Nephron progenitor cell (in vitro differentiated cells): ENCODE data around the gene RIPK3.
"Not testable (repeated sequence)": the region's sequence is repeated elsewhere in the genome, so short reads cannot be mapped to it uniquely, and the experiment has no call there.

ENCODE experiments used
- DNase-seq: peaks from one replicate; pipeline ENCODE4 v3.0.0; 2021
- H3K27ac Mint-ChIP-seq: 2 replicates; pipeline ENCODE4 v1.8.0; 2021; ENCODE audit warnings: mild to moderate bottlenecking, moderate library complexity, mixed read lengths
- H3K27me3 Mint-ChIP-seq: 2 replicates; pipeline ENCODE4 v1.8.0; 2021; ENCODE audit warnings: mild to moderate bottlenecking, low read depth, mixed read lengths; ENCODE audit not compliant: poor library complexity
- H3K36me3 Mint-ChIP-seq: 2 replicates; pipeline ENCODE4 v1.8.0; 2021; ENCODE audit warnings: low read depth, mixed read lengths
- H3K4me1 Mint-ChIP-seq: 2 replicates; pipeline ENCODE4 v1.8.0; 2021; ENCODE audit warnings: mixed read lengths
- H3K4me3 Mint-ChIP-seq: 2 replicates; pipeline ENCODE4 v1.8.0; 2021; ENCODE audit warnings: mild to moderate bottlenecking, moderate library complexity, mixed read lengths
- H3K9me3 Mint-ChIP-seq: 2 replicates; pipeline ENCODE4 v1.8.0; 2021; ENCODE audit warnings: mild to moderate bottlenecking, moderate library complexity, mixed read lengths
- TF ChIP-seq, protein P1 (sequence below): fragments of 200-600 bp; sonication (generic); IDR thresholded peaks from 2 replicates; pipeline ENCODE4 v1.5.0; 2021; ENCODE audit warnings: antibody characterized with exemption

Gene RIPK3

GRCh38 chr14:24363401-24363800 lies 23.6 kb upstream of the RIPK3 start:
- peaks cover 21% of the 10 kb centered on the region for H3K4me1 Mint-ChIP-seq
- no peaks in the 10 kb centered on the region for H3K36me3 Mint-ChIP-seq
- H3K9me3 Mint-ChIP-seq: peaks cover 12% of the 10 kb centered on the region
- DNase-seq: no peak
- H3K27me3 Mint-ChIP-seq: peaks cover 49% of the 10 kb centered on the region
- no peak overlapping the region for H3K4me3 Mint-ChIP-seq
- H3K27ac Mint-ChIP-seq: no peak overlapping the region
- TF ChIP-seq, protein P1, sequence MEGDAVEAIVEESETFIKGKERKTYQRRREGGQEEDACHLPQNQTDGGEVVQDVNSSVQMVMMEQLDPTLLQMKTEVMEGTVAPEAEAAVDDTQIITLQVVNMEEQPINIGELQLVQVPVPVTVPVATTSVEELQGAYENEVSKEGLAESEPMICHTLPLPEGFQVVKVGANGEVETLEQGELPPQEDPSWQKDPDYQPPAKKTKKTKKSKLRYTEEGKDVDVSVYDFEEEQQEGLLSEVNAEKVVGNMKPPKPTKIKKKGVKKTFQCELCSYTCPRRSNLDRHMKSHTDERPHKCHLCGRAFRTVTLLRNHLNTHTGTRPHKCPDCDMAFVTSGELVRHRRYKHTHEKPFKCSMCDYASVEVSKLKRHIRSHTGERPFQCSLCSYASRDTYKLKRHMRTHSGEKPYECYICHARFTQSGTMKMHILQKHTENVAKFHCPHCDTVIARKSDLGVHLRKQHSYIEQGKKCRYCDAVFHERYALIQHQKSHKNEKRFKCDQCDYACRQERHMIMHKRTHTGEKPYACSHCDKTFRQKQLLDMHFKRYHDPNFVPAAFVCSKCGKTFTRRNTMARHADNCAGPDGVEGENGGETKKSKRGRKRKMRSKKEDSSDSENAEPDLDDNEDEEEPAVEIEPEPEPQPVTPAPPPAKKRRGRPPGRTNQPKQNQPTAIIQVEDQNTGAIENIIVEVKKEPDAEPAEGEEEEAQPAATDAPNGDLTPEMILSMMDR: no peak

GRCh38 chr14:24362241-24362960 lies 22.6 kb upstream of the RIPK3 start:
- peaks cover 12% of the 10 kb centered on the region for H3K9me3 Mint-ChIP-seq
- DNase-seq: no peak
- H3K4me3 Mint-ChIP-seq: no peak overlapping the region
- TF ChIP-seq, protein P1: no peak
- H3K27ac Mint-ChIP-seq: no peak overlapping the region
- peaks cover 16% of the 10 kb centered on the region for H3K4me1 Mint-ChIP-seq
- H3K27me3 Mint-ChIP-seq: peaks cover 59% of the 10 kb centered on the region
- H3K36me3 Mint-ChIP-seq: no peaks in the 10 kb centered on the region

DNA sequence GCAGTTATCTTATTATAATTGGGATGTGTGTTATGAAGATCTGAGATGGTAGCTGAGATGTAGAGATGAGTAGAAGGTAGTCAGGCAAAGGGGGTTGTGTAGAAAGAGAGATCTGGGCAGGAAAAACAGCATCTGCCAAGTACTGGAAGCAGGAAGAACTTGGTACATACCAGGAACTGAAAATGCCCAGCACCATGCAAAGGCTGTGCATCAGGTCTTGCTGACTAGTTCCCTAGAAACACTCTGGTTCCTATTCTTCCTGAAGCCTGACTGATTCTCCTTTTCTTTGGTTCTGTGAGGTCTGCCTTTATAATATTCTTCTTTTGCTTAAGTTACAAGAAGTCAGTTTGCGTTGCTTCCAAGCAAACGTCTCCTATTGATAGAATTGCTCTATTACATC lies 21.5 kb upstream of the RIPK3 start:
- Mint-ChIP-seq H3K27me3 (peaks cover 63% of the 10 kb centered on the region), H3K4me3 (no peak overlapping the region), H3K27ac (no peak overlapping the region), H3K4me1 (peaks cover 13% of the 10 kb centered on the region), H3K9me3 (peaks cover 12% of the 10 kb centered on the region), H3K36me3 (no peaks in the 10 kb centered on the region)
- TF ChIP-seq, protein P1: no peak
- DNase-seq: no peak

- DNase-seq: no peak
- H3K9me3 Mint-ChIP-seq: peaks cover 12% of the 10 kb centered on the region
- peaks cover 3% of the 10 kb centered on the region for H3K4me1 Mint-ChIP-seq
- H3K27ac Mint-ChIP-seq: no peak overlapping the region
- TF ChIP-seq, protein P1: no peak
- H3K36me3 Mint-ChIP-seq: no peaks in the 10 kb centered on the region
- H3K27me3 Mint-ChIP-seq: peaks cover 64% of the 10 kb centered on the region
- H3K4me3 Mint-ChIP-seq: no peak overlapping the region
These were observed 20.5 kb upstream of the RIPK3 start for GRCh38 chr14:24360281-24360680.

DNA sequence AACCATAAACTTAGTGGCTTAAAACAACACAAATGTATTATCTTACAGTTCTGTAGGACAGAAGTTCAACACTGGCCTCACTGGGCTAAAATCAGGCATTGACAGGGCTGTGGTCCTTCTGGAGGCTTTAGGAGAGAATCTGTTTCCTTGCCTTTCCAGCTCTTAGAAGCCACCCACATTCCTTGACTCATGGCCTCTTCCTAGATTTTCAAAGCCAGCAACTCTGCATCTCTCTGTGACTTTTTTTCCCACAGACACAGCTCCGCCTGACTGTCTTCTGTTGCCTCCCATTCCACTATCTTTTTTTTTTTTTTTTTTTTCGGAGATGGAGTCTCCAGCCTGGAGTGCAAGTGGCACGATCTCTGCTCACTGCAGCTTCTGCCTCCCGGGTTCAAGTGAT lies 16.4 kb upstream of the RIPK3 start:
- Mint-ChIP-seq H3K9me3 (peaks cover 15% of the 10 kb centered on the region), H3K27ac (no peak overlapping the region), H3K36me3 (no peaks in the 10 kb centered on the region), H3K4me3 (no peak overlapping the region), H3K27me3 (peaks cover 78% of the 10 kb centered on the region), H3K4me1 (peaks cover 7% of the 10 kb centered on the region)
- DNase-seq: no peak
- TF ChIP-seq, protein P1: no peak

DNA sequence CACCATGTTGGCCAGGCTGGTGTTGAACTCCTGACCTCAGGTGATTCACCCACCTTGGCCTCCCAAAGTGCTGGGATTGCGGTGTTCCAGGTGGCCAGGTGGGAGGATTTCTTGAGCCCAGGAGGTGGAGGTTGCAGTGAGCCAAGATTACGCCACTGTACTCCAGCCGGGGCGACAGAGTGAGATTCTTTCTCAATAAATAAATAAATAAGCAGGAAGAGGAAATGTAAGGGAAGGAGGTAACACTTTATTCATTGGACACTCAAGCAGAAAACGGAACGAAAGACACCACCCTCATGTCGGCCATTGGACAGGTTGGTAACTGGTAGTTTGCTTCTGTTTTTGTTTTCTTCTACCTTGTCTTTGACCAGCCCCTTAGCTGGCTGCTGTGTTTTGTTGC lies 15.2 kb upstream of the RIPK3 start:
- Mint-ChIP-seq H3K36me3 (no peaks in the 10 kb centered on the region), H3K9me3 (peaks cover 8% of the 10 kb centered on the region), H3K4me3 (no peak overlapping the region), H3K27ac (no peak overlapping the region), H3K4me1 (peaks cover 7% of the 10 kb centered on the region), H3K27me3 (peaks cover 79% of the 10 kb centered on the region)
- TF ChIP-seq, protein P1: no peak
- DNase-seq: no peak

- H3K27me3 Mint-ChIP-seq: peaks cover 79% of the 10 kb centered on the region
These were observed 14.7 kb upstream of the RIPK3 start for GRCh38 chr14:24354482-24354825.

More at GRCh38 chr14:24354482-24354825, 14.7 kb upstream of the RIPK3 start:
- not testable (repeated sequence) for H3K36me3 Mint-ChIP-seq, H3K4me1 Mint-ChIP-seq, H3K4me3 Mint-ChIP-seq, DNase-seq, H3K27ac Mint-ChIP-seq, H3K9me3 Mint-ChIP-seq
